Liver (tissue), 9 donors: ENCODE results near the gene UFC1. TPM values are rescaled to one million over a fixed set of nuclear protein-coding genes. Genes with fewer than 3 reads are reported as not detected.

ENCODE experiments used
- DNase-seq: peaks from one replicate; pipeline ENCODE4 v3.0.0-alpha.2; 2017; ENCODE audit warnings: low spot score
- H3K27ac ChIP-seq, 2 donors: one replicate each; pipeline ENCODE4 v1.7.0; 2013; ENCODE audit warnings: inconsistent platforms in 2 of 2, low read length in 2 of 2, control low read depth in 1 of 2, low read depth in 1 of 2, mild to moderate bottlenecking in 1 of 2
- H3K27me3 ChIP-seq, 4 donors: one replicate each; pipeline versions ENCODE4 v1.6.1 to v1.7.0; 2013; ENCODE audit warnings: low read length in 3 of 4, inconsistent platforms in 1 of 4, mild to moderate bottlenecking in 1 of 4, moderate library complexity in 1 of 4; ENCODE audit not compliant: control insufficient read depth in 4 of 4, insufficient read depth in 4 of 4
- H3K36me3 ChIP-seq, 4 donors: one replicate each; pipeline versions ENCODE4 v1.6.1 to v1.7.0; 2013; ENCODE audit warnings: low read length in 3 of 4, mild to moderate bottlenecking in 3 of 4, low read depth in 1 of 4, moderate library complexity in 1 of 4; ENCODE audit not compliant: control insufficient read depth in 4 of 4, insufficient read depth in 3 of 4
- H3K4me1 ChIP-seq, 4 donors: one replicate each; pipeline versions ENCODE4 v1.6.1 to v1.7.0; 2013; ENCODE audit warnings: low read length in 3 of 4, mild to moderate bottlenecking in 3 of 4, moderate library complexity in 1 of 4; ENCODE audit not compliant: control insufficient read depth in 4 of 4, insufficient read depth in 4 of 4
- H3K4me3 ChIP-seq, 3 donors: one replicate each; pipeline versions ENCODE4 v1.6.1 to v1.7.0; 2013; ENCODE audit warnings: low read length in 3 of 3, control low read depth in 1 of 3, low read depth in 1 of 3, mild to moderate bottlenecking in 1 of 3
- H3K9ac ChIP-seq, 2 donors: one replicate each; pipeline ENCODE4 v1.7.0; 2013; ENCODE audit warnings: low read length in 2 of 2, mild to moderate bottlenecking in 2 of 2, moderate library complexity in 2 of 2, control low read depth in 1 of 2, low read depth in 1 of 2
- H3K9me3 ChIP-seq, 4 donors: one replicate each; pipeline versions ENCODE4 v1.6.1 to v1.7.0; 2013; ENCODE audit warnings: low read length in 3 of 4; ENCODE audit not compliant: control insufficient read depth in 4 of 4
- EGR1 ChIP-seq, 2 donors: IDR thresholded peaks; 2 replicates each; pipeline ENCODE4 v1.6.1; 2016 to 2018; ENCODE audit warnings: antibody characterized with exemption in 2 of 2, low read depth in 2 of 2
- FOXA1 ChIP-seq: IDR thresholded peaks from 2 replicates; pipeline ENCODE4 v1.6.1; 2016; ENCODE audit warnings: antibody characterized with exemption
- FOXA2 ChIP-seq: IDR thresholded peaks from 2 replicates; pipeline ENCODE4 v1.6.1; 2016; ENCODE audit warnings: antibody characterized with exemption
- GABPA ChIP-seq, 2 donors: IDR thresholded peaks in 1 of 2; conservative IDR thresholded peaks in 1 of 2; 2 replicates each; pipeline ENCODE4 v1.6.1; 2016; ENCODE audit warnings: antibody characterized with exemption in 2 of 2, mild to moderate bottlenecking in 1 of 2, moderate library complexity in 1 of 2
- HNF4A ChIP-seq, 2 donors: conservative IDR thresholded peaks; 2 replicates each; pipeline ENCODE4 v1.6.1; 2016; ENCODE audit warnings: antibody characterized with exemption in 2 of 2, mild to moderate bottlenecking in 2 of 2
- HNF4G ChIP-seq: IDR thresholded peaks from 2 replicates; pipeline ENCODE4 v1.6.1; 2016; ENCODE audit warnings: antibody characterized with exemption
- JUND ChIP-seq, 2 donors: IDR thresholded peaks; 2 replicates each; pipeline ENCODE4 v1.6.1; 2016; ENCODE audit warnings: antibody characterized with exemption in 2 of 2
- NR2F2 ChIP-seq: IDR thresholded peaks from 2 replicates; pipeline ENCODE4 v1.6.1; 2016; ENCODE audit warnings: antibody characterized with exemption
- RAD21 ChIP-seq, 2 donors: IDR thresholded peaks; 2 replicates each; pipeline ENCODE4 v1.6.1; 2016; ENCODE audit warnings: antibody characterized with exemption in 2 of 2, mild to moderate bottlenecking in 2 of 2
- RXRA ChIP-seq, 2 donors: IDR thresholded peaks; 2 replicates each; pipeline ENCODE4 v1.6.1; 2017 to 2018; ENCODE audit warnings: antibody characterized with exemption in 2 of 2, mild to moderate bottlenecking in 1 of 2
- SP1 ChIP-seq: IDR thresholded peaks from 2 replicates; pipeline ENCODE4 v1.6.1; 2018; ENCODE audit warnings: antibody characterized with exemption, mild to moderate bottlenecking
- TAF1 ChIP-seq: conservative IDR thresholded peaks from 2 replicates; pipeline ENCODE4 v1.6.1; 2016; ENCODE audit warnings: antibody characterized with exemption, mild to moderate bottlenecking
- YY1 ChIP-seq: IDR thresholded peaks from 2 replicates; pipeline ENCODE4 v1.6.1; 2016; ENCODE audit warnings: antibody characterized with exemption, mild to moderate bottlenecking
- WGBS: extraction: QIAGEN DNeasy Blood & Tissue Kit; methylation state at CpG from one replicate; pipeline ENCODE4 v1.1.7; 2013; 5-methylcytosine and 5-hydroxymethylcytosine counted together
- polyA plus RNA-seq, 2 donors: library from polyadenylated mRNA; stranded (reverse) in 1 of 2; unstranded in 1 of 2; fragments of 200-250 nt in 1 of 2; fragments of >200 nt in 1 of 2; fragmentation: Nextera tagmentation in 1 of 2; extraction: Ambion mirVana in 1 of 2; gene quantifications; one replicate each; pipeline versions ENCODE4 v1.2.1 to v1.2.3, GENCODE V29; 2013 to 2015
- total RNA-seq, 2 donors: library from RNA; depleted of rRNA; stranded (reverse); fragments of >200 nt; gene quantifications; one replicate each; pipeline ENCODE4 v1.2.3, GENCODE V29; 2014
- TF ChIP-seq, protein P1 (sequence below): IDR thresholded peaks from 2 replicates; pipeline ENCODE4 v1.6.1; 2016; ENCODE audit warnings: antibody characterized with exemption
- TF ChIP-seq, protein P2 (sequence below): IDR thresholded peaks from 2 replicates; pipeline ENCODE4 v1.6.1; 2016; ENCODE audit warnings: antibody characterized with exemption, mild to moderate bottlenecking
- TF ChIP-seq, protein P3 (sequence below): IDR thresholded peaks from 2 replicates; pipeline ENCODE4 v1.6.1; 2016; ENCODE audit warnings: antibody characterized with exemption
- TF ChIP-seq, protein P4 (sequence below): IDR thresholded peaks from 2 replicates; pipeline ENCODE4 v1.6.1; 2016; ENCODE audit warnings: antibody characterized with exemption
- TF ChIP-seq, protein P5 (sequence below): fragments of 150-350 bp; IDR thresholded peaks from 2 replicates; pipeline ENCODE4 v1.5.1; 2017; ENCODE audit warnings: improper control_type of control experiment, low read depth, low read length; ENCODE audit not compliant: missing input control
- donor health status: healthy.
- donor health status: healthy.
- donor health status: healthy.
- donor health status: healthy.
- donor health status: healthy.

Gene UFC1
- total and polyA plus RNA-seq, 4 donors = 34.2 to 47.5 (median 43.3) TPM

DNA sequence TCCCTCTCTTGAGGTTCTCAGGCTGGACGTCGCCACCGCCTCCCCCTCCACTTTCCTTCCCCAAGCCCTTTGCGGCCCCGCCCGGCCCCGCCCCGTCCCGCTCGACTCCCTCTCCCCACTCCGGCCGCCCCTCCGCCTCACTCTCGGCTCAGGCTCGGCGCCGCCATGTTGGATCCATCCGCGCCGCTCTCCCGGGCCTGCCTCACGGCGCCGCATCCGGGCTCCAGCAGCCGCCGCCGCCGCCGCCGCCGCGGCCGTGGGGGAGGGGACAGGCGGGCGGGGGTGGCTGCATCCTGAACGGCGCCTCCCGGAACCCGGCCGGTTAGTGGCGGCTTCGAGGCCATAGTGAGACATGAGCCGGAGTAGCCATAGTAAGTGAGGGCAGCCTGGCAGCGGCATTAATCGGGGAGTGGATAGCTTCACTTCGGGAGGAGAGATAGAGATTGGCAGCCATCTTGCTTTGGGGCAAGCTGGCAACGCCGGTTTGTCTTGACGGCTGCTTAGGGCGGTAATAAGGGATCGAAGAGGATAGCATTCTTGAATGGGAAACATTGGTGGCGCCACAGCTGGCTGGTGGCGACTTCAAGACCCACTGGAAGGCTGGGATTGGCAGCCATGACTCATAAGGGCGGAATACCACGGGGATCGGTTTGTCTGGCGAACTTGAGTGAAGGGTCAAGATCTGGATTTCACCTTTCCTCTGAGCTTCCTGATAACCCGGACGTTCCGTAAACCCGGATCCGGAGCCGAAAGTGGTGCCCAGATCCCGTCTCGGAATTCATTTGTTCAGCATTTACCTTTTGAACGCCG, 21.2 kb upstream of the UFC1 start, which contains the start of gene DEDD:
DEDD (minus strand) TSS at position 258 of the 810 bp plus-strand sequence. CDS start 8,205 bp downstream, outside the sequence.
- H3K4me1 ChIP-seq = peaks cover 0 to 21% (median 16%) of the 10 kb centered on the region in 4 donors
- H3K4me3 ChIP-seq = peak within 1 kb of the TSS; percentile 72 to 92 (median 88)
- no peaks in the 10 kb centered on the region for H3K9me3 ChIP-seq
- peak within 1 kb of the TSS; percentile 92 to 99 for H3K27ac ChIP-seq
- H3K9ac ChIP-seq = peak within 1 kb of the TSS; percentile 48 to 89
- TF ChIP-seq FOXA2 (no peak), SP1 (peak; percentile 54), RAD21 (IDR thresholded peaks at IDR 0.05) (peak in 1 of 2 donors; percentile 19), RXRA (IDR thresholded peaks at IDR 0.05) (peak; percentile 68 to 76), YY1 (peak; percentile 100), TAF1 (peak; percentile 72), HNF4G (no peak), GABPA (IDR thresholded peaks at IDR 0.05 in 1 of 2, conservative IDR thresholded peaks at IDR 0.05 in 1 of 2) (peak; percentile 44 to 76), NR2F2 (peak; percentile 97), EGR1 (IDR thresholded peaks at IDR 0.05; ENCODE audit: low read depth in 2 of 2) (peak; percentile 54 to 71), HNF4A (conservative IDR thresholded peaks at IDR 0.05) (no peak), JUND (IDR thresholded peaks at IDR 0.05) (peak; percentile 87 to 95), FOXA1 (no peak)
- TF ChIP-seq, protein P1, sequence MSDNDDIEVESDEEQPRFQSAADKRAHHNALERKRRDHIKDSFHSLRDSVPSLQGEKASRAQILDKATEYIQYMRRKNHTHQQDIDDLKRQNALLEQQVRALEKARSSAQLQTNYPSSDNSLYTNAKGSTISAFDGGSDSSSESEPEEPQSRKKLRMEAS = peak; percentile 82
- TF ChIP-seq, protein P2, sequence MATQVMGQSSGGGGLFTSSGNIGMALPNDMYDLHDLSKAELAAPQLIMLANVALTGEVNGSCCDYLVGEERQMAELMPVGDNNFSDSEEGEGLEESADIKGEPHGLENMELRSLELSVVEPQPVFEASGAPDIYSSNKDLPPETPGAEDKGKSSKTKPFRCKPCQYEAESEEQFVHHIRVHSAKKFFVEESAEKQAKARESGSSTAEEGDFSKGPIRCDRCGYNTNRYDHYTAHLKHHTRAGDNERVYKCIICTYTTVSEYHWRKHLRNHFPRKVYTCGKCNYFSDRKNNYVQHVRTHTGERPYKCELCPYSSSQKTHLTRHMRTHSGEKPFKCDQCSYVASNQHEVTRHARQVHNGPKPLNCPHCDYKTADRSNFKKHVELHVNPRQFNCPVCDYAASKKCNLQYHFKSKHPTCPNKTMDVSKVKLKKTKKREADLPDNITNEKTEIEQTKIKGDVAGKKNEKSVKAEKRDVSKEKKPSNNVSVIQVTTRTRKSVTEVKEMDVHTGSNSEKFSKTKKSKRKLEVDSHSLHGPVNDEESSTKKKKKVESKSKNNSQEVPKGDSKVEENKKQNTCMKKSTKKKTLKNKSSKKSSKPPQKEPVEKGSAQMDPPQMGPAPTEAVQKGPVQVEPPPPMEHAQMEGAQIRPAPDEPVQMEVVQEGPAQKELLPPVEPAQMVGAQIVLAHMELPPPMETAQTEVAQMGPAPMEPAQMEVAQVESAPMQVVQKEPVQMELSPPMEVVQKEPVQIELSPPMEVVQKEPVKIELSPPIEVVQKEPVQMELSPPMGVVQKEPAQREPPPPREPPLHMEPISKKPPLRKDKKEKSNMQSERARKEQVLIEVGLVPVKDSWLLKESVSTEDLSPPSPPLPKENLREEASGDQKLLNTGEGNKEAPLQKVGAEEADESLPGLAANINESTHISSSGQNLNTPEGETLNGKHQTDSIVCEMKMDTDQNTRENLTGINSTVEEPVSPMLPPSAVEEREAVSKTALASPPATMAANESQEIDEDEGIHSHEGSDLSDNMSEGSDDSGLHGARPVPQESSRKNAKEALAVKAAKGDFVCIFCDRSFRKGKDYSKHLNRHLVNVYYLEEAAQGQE = no peak
- TF ChIP-seq, protein P3, sequence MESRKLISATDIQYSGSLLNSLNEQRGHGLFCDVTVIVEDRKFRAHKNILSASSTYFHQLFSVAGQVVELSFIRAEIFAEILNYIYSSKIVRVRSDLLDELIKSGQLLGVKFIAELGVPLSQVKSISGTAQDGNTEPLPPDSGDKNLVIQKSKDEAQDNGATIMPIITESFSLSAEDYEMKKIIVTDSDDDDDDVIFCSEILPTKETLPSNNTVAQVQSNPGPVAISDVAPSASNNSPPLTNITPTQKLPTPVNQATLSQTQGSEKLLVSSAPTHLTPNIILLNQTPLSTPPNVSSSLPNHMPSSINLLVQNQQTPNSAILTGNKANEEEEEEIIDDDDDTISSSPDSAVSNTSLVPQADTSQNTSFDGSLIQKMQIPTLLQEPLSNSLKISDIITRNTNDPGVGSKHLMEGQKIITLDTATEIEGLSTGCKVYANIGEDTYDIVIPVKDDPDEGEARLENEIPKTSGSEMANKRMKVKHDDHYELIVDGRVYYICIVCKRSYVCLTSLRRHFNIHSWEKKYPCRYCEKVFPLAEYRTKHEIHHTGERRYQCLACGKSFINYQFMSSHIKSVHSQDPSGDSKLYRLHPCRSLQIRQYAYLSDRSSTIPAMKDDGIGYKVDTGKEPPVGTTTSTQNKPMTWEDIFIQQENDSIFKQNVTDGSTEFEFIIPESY = peak; percentile 34
- TF ChIP-seq, protein P4, sequence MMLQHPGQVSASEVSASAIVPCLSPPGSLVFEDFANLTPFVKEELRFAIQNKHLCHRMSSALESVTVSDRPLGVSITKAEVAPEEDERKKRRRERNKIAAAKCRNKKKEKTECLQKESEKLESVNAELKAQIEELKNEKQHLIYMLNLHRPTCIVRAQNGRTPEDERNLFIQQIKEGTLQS = peak; percentile 80
- TF ChIP-seq, protein P5, sequence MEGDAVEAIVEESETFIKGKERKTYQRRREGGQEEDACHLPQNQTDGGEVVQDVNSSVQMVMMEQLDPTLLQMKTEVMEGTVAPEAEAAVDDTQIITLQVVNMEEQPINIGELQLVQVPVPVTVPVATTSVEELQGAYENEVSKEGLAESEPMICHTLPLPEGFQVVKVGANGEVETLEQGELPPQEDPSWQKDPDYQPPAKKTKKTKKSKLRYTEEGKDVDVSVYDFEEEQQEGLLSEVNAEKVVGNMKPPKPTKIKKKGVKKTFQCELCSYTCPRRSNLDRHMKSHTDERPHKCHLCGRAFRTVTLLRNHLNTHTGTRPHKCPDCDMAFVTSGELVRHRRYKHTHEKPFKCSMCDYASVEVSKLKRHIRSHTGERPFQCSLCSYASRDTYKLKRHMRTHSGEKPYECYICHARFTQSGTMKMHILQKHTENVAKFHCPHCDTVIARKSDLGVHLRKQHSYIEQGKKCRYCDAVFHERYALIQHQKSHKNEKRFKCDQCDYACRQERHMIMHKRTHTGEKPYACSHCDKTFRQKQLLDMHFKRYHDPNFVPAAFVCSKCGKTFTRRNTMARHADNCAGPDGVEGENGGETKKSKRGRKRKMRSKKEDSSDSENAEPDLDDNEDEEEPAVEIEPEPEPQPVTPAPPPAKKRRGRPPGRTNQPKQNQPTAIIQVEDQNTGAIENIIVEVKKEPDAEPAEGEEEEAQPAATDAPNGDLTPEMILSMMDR = no peak
- H3K27me3 ChIP-seq = no peaks in the 10 kb centered on the region
- H3K36me3 ChIP-seq = peaks cover 0 to 16% (median 11%) of the 10 kb centered on the region in 4 donors
- DNase-seq = peak; percentile 85
- 1% methylated on average over 68 of the region's 68 CpGs for WGBS
